Natural killer cell (primary cell): ENCODE measurements around the gene ZBED1. TPM values are rescaled to one million over a fixed set of nuclear protein-coding genes. Genes with fewer than 3 reads are reported as not detected.
A peak's percentile ranks its signal among the peaks of the same experiment; 100 is the strongest.
"Not testable (repeated sequence)": the region's sequence is repeated elsewhere in the genome, so short reads cannot be mapped to it uniquely, and the experiment has no call there.

Experiments used
- ATAC-seq, 3 donors: fragments of 150-1000 bp in 2 of 3; fragments of 200-7000 bp in 1 of 3; cut with Tn5 transposase; 1 replicate in 1 of 3; 2 replicates in 2 of 3; pipeline ENCODE4 v1.10.0; 2021; ENCODE audit warnings: mild to moderate bottlenecking in 2 of 3, moderate library complexity in 2 of 3
- DNase-seq, 2 donors: peaks; one replicate each; pipeline versions ENCODE4 v3.0.0 to v3.0.0-alpha.2; 2013 to 2021; ENCODE audit warnings: mixed read lengths in 1 of 2
- H3K27ac ChIP-seq: one replicate; pipeline ENCODE4 v1.5.1; 2013; ENCODE audit warnings: mild to moderate bottlenecking, low read length
- H3K27me3 ChIP-seq: one replicate; pipeline ENCODE4 v1.6.1; 2013; ENCODE audit warnings: low read length; ENCODE audit not compliant: control insufficient read depth, insufficient read depth
- H3K36me3 ChIP-seq: one replicate; pipeline ENCODE4 v1.6.1; 2013; ENCODE audit warnings: low read length; ENCODE audit not compliant: control insufficient read depth, insufficient read depth
- H3K4me1 ChIP-seq: one replicate; pipeline ENCODE4 v1.6.1; 2013; ENCODE audit warnings: low read length; ENCODE audit not compliant: control insufficient read depth, insufficient read depth
- H3K4me3 ChIP-seq: one replicate; pipeline ENCODE4 v1.5.1; 2013; ENCODE audit warnings: low read length
- H3K9me3 ChIP-seq: one replicate; pipeline ENCODE4 v1.6.1; 2013; ENCODE audit warnings: low read length; ENCODE audit not compliant: control insufficient read depth, insufficient read depth
- H3K27ac Mint-ChIP-seq, 2 donors: one replicate each; pipeline ENCODE4 v1.8.0; 2022; ENCODE audit warnings: mild to moderate bottlenecking in 2 of 2, mixed read lengths in 2 of 2, moderate library complexity in 1 of 2
- H3K27me3 Mint-ChIP-seq, 2 donors: one replicate each; pipeline ENCODE4 v1.8.0; 2022; ENCODE audit warnings: low read depth in 2 of 2, mixed read lengths in 2 of 2
- H3K36me3 Mint-ChIP-seq: one replicate; pipeline ENCODE4 v1.8.0; 2022; ENCODE audit warnings: mixed read lengths
- H3K4me1 Mint-ChIP-seq, 2 donors: one replicate each; pipeline ENCODE4 v1.8.0; 2022; ENCODE audit warnings: mixed read lengths in 2 of 2
- H3K4me3 Mint-ChIP-seq: one replicate; pipeline ENCODE4 v1.8.0; 2022; ENCODE audit warnings: mild to moderate bottlenecking, moderate library complexity, mixed read lengths
- H3K9me3 Mint-ChIP-seq, 2 donors: one replicate each; pipeline ENCODE4 v1.8.0; 2022; ENCODE audit warnings: mixed read lengths in 2 of 2
- WGBS: methylation state at CpG from one replicate; pipeline ENCODE4 v1.1.7; 2013; ENCODE audit warnings: missing lambda C conversion rate; ENCODE audit not compliant: insufficient coverage; 5-methylcytosine and 5-hydroxymethylcytosine counted together
- intact Hi-C: fragments of 100-400 bp; cut with micrococcal nuclease; formaldehyde crosslinking; loops from one replicate; pipeline ENCODE4 v1.14.2; 2022
- total RNA-seq, 4 donors: library from RNA; stranded (reverse); fragments of 120-200 nt in 1 of 4; gene quantifications; one replicate each; pipeline versions ENCODE4 v1.2.3 to v1.2.4, GENCODE V29; 2013 to 2022
- TF ChIP-seq, protein P1 (sequence below): fragments of 200-600 bp; IDR thresholded peaks from one replicate; pipeline ENCODE4 v1.8.0; 2022; ENCODE audit warnings: antibody characterized with exemption

ZBED1 gene
- total RNA-seq, 3 donors from 2014 or later (not counting 1 experiment from before 2014, with no cell fraction given): 30.5 to 36.3 (median 33.8) TPM

DNA sequence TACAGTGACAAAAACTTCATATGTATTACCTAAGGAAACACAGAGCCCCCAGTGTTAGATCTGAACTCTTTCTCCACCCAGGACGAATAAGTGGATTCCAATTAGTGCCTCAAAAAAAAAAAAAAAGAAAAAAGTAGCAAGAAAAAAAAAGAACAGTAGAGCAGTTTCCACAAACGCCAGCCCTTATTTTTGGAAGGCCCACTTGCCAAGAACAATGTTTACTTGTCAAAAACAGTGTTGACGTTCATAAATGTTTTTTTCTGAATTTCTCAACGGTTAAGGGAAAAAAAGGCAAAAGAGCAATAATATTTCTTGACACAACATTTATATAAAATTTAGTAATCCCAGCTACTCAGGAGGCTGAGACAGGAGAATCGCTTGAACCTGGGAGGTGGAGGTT, 38.7 kb downstream of the ZBED1 start:
- Mint-ChIP-seq H3K9me3 (no peaks in the 10 kb centered on the region), H3K27me3 (no peaks in the 10 kb centered on the region), H3K27ac (peak overlapping the region in 1 of 2 donors; percentile 37), H3K4me3 (no peak overlapping the region), H3K4me1 (peaks cover 17 to 27% of the 10 kb centered on the region in 2 donors), H3K36me3 (no peaks in the 10 kb centered on the region)
- no peak for ATAC-seq
- H3K36me3 ChIP-seq: no peaks in the 10 kb centered on the region
- no peak for DNase-seq
- H3K9me3 ChIP-seq: no peaks in the 10 kb centered on the region
- no peak overlapping the region for H3K4me3 ChIP-seq
- no peaks in the 10 kb centered on the region for H3K4me1 ChIP-seq
- intact Hi-C loops: no loop called here
- H3K27me3 ChIP-seq: no peaks in the 10 kb centered on the region
- H3K27ac ChIP-seq: no peak overlapping the region
- TF ChIP-seq, protein P1, sequence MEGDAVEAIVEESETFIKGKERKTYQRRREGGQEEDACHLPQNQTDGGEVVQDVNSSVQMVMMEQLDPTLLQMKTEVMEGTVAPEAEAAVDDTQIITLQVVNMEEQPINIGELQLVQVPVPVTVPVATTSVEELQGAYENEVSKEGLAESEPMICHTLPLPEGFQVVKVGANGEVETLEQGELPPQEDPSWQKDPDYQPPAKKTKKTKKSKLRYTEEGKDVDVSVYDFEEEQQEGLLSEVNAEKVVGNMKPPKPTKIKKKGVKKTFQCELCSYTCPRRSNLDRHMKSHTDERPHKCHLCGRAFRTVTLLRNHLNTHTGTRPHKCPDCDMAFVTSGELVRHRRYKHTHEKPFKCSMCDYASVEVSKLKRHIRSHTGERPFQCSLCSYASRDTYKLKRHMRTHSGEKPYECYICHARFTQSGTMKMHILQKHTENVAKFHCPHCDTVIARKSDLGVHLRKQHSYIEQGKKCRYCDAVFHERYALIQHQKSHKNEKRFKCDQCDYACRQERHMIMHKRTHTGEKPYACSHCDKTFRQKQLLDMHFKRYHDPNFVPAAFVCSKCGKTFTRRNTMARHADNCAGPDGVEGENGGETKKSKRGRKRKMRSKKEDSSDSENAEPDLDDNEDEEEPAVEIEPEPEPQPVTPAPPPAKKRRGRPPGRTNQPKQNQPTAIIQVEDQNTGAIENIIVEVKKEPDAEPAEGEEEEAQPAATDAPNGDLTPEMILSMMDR: no peak
- 98% methylated on average over 5 of the region's 5 CpGs for WGBS

DNA sequence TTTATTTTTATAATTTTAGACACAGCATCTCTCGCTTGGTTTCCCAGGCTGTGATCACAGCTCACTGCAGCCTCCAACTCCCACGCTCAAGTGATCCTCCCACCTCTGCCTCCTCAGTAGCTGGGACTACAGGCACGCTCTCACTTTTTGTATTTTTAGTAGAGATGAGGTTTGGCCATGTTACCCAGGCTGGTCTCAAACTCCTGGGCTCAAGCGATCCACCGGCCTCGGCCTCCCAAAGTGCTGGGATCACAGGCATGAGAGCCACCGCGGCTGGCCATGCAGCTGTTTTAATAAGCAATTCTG, 39.1 kb downstream of the ZBED1 start:
- Histone ChIP-seq H3K36me3 (no peaks in the 10 kb centered on the region), H3K27ac (no peak overlapping the region), H3K9me3 (no peaks in the 10 kb centered on the region), H3K4me3 (no peak overlapping the region), H3K4me1 (no peaks in the 10 kb centered on the region), H3K27me3 (no peaks in the 10 kb centered on the region)
- no peak overlapping the region for H3K4me3 Mint-ChIP-seq
- H3K36me3 Mint-ChIP-seq: no peaks in the 10 kb centered on the region
- H3K27ac Mint-ChIP-seq: peak overlapping the region in 1 of 2 donors; percentile 37
- H3K9me3 Mint-ChIP-seq: no peaks in the 10 kb centered on the region
- TF ChIP-seq, protein P1: no peak
- DNase-seq: no peak
- H3K27me3 Mint-ChIP-seq: no peaks in the 10 kb centered on the region
- H3K4me1 Mint-ChIP-seq: peaks cover 22 to 26% of the 10 kb centered on the region in 2 donors
- ATAC-seq: no peak
- intact Hi-C loops: no loop called here
- WGBS: 92% methylated on average over 7 of the region's 8 CpGs

DNA sequence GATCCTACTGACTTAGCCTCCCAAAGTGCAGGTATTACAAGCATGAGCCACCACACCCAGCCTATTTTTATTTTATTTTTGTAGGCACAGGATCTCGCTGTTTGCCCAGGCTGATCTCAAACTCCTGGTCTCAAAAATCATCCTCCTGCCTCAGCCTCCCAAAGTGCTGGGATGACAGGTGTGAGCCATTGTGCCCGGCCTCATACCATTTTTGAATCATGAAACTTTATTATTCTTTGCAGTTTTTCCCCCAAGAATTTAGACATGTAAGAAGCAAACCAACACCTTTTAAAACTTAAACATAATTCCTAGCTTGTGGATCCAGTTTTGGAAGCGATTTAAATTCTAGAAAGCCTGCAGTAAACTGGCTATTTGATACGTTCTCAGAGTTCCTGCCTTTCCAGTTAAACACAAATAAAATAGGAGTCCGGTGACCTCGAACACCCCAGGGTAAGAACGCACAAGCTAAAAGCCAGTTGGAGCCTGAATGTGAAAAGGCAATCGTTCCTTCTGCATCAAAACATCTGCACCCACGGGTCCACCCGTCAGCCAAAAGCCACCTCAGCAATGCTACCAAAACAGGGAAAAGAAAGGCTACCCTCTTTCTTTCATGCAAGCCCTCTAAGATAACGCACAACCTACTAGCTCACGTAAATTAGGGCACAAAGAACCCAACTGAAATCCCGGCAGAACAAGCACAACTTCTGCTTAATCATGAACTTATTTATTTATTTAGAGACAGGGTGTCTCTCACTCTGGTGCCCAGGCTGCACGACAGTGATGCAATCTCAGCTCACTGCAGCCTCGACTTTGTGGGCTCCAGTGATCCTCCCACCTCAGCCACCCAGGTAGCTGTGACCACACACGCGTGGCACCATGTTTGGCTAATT, 39.7 kb downstream of the ZBED1 start:
- Mint-ChIP-seq H3K4me1 (peaks cover 24 to 26% of the 10 kb centered on the region in 2 donors), H3K27ac (peak overlapping the region in 1 of 2 donors; percentile 37)
- H3K36me3 ChIP-seq, intact Hi-C loops, H3K27ac ChIP-seq, H3K36me3 Mint-ChIP-seq, H3K27me3 ChIP-seq, H3K9me3 Mint-ChIP-seq, H3K4me3 ChIP-seq, H3K27me3 Mint-ChIP-seq, ATAC-seq, H3K9me3 ChIP-seq, DNase-seq, H3K4me3 Mint-ChIP-seq, H3K4me1 ChIP-seq: not testable (repeated sequence)
- WGBS: 81% methylated on average over 11 of the region's 17 CpGs

DNA sequence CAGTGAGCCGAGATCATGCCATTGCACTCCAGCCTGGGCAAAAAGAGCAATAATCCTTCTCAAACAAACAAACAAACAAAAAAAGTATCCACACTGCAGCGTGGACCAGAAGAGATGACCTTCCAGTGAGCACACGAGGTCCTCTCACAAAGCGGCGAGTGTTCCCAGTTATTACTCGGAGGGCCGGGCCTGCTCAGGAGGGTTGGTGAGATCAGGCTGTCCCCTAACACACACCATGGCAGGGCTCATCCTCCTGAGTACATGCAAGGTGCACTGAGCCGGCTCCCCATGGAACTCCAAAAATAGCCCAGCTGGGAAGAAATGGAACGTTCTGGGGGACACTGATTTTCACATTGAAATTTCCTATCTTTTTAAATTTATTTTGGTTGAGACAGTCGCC, 40.7 kb downstream of the ZBED1 start:
- H3K4me3 ChIP-seq, ATAC-seq, H3K9me3 ChIP-seq, DNase-seq, intact Hi-C loops, H3K27ac Mint-ChIP-seq, H3K36me3 ChIP-seq, H3K27me3 ChIP-seq, H3K9me3 Mint-ChIP-seq, H3K36me3 Mint-ChIP-seq, H3K4me1 ChIP-seq, H3K27ac ChIP-seq, H3K27me3 Mint-ChIP-seq, H3K4me3 Mint-ChIP-seq: not testable (repeated sequence)
- 92% methylated on average over 9 of the region's 10 CpGs for WGBS
- peaks cover 21 to 24% of the 10 kb centered on the region in 2 donors for H3K4me1 Mint-ChIP-seq
